Activated CD8-positive, alpha-beta memory T cell treated with anti-CD3 and anti-CD28 coated beads for 1 hour (primary cell): ENCODE measurements around the gene RPL29.
"Not testable (repeated sequence)": the region's sequence is repeated elsewhere in the genome, so short reads cannot be mapped to it uniquely, and the experiment has no call there.

Source experiments
- DNase-seq, 2 donors: peaks; one replicate each; pipeline ENCODE4 v3.0.0-alpha.2; 2020; ENCODE audit warnings: low read depth in 1 of 2; ENCODE audit errors: extremely low read depth in 1 of 2

Gene RPL29

DNA sequence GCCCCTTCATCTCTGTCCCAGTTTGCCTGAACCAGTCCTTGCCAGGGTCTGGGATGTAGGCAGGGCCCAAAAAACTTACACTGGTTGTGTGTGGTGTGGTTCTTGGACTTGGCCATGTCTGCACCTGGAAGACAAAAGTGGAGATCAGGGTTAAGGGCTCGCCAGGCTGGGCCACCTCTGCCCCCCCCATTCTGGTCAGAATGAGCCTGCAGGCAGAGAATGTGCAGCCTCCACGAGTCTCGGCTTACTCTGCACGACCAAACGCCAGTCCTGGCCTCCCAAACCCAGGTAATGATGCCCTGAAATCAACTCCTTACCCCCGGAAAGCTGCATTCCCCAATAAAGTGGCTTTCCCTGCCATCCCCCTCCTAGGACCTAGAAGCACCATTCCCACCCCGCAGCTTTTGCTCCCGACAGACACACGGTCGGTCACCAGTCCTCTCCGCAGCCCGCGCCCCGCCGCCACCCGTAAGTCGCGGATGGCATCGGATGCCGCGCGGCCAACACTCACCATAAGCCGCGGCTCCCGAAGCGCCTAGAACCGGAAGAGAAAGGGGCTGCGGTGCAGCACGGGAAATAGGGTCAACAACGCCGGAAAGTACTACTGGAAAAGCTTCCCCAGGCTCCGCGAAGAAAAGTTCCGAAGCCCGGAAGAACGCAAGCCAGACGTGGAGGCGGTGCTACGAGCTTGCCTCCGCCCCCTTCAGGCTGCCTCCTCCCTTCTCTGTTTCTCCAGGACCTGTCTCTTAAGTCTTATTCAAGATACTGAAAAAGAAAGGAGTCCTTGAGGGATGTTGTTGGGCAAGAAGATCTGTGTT is at the start of gene RPL29:
Gene RPL29, minus strand, starts transcription at position 550 of the 818 bp plus-strand sequence. Its CDS starts 434 bp downstream, at position 116.
- peak; percentile 75 to 79 for DNase-seq

DNA sequence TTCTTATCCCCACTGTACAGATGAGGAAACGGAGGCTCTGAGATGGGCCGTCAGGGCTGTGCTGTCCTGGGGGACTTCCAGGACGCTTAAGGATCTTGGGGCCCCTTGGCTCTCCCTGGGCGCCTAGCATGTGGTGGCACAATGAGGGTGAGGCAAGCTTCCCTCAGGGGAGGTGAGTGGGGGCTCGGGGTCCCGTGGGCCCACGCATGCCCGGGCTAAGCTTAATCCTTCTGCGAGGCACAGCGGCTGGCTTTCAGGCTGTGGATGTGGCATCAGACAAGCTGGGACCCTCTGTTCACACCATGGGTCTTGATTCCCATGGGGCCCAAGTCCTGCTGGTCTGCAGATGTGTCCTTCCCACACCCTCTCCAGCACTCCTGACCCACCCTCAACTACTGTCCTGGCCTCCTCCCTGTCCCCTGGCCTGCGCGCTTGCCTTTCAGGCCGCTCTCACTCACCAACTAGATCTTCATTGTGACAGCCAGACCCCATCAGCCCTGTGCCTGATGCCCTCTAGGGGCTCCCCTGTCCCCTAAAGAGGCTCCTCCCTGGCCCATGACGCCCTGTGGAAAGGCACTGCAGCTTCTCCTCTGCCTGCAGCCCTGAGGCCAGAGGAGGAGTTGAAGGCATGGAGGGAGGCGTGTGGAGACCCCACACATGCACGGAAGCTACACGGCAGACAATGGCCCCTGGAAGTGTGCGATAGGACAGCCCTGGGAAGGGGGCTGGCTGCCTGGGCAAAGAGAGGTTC is 49.3 kb upstream of the RPL29 start:
- DNase-seq = no peak

DNA sequence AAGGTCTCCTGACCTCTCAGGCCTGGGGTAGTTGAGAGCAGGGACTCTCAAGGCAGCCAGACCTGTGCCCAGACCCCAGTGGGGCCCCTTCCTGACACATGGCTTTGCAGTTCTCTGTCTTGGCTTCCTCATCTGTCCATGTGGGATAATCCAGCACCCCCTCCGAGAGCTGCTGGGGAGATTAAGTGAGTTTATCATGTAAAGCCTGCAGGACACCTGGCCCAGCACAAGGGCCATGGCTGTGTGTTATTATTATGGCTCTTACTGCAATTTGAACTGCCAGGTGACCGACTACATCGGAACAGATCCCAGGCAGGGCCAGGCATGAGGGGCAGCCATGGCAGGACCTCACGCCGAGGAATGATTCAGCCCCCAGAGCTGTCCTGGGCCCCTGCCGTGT is 48.1 kb upstream of the RPL29 start:
- DNase-seq = no peak

DNA sequence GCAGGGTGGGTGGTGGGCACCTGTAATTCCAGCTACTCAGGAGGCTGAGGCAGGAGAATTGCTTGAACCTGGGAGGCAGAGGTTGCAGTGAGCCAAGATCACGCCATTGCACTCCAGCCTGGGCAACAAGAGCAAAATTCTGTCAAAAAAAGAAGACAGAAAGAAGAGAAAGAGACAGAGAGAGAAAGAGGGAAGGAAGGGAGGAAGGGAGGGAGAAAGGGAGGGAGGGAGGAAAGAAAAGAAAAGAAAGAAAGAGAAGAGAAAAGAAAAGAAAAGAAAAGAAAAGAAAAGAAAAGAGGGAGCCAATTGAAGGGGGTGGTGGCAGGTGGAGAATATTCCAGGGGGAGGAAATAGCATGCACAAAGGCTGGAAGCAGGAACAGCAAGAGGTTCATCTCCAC is 47.3 kb upstream of the RPL29 start:
- DNase-seq = not testable (repeated sequence)

DNA sequence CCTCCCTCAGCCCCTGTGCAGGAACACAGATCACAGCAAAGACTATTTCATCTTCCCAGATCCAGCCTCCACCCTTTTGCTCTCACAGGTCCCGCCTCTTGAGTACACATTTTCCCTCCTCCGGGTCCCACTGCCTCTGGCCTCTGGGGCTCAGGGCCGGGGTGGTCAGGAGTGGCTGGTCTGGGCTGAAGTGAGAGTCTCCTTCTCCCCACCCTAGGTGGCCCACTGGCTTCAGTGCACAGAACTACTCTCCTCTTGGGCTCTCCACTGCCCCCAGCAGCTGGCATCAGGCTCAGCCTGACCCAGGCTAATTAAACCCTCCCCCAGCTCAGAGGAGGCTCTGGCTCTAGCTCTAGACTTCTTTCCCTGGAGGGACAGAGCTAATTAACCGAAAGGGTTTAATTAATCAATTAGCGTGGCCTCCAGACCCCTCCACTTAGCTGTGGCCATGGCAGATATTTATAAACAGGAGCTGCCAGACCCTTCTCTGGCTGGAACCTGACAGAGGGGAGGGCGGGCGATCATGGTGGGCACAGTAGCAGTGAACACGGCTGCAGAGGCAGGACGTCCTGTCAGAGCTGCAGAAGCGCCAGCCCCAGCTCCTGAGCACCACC is 45.5 kb upstream of the RPL29 start:
- no peak for DNase-seq

DNA sequence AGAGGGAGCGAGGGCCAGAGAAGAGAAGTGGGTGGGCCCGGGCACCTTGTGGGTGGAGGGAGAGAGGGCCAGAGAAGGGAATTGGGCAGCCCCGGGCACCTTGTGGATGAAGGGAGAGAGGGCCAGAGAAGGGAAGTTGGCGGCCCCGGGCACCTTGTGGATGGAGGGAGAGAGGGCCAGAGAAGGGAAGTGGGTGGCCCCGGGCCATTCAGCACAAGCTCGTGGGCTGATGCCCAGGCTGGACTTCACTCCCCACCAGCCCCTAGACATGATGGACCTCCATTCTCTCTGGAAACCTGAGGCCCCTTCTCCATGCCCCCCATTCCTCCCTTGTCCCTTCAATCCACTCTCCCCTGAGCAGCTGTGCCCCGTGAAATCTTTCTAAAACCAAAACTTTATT is 44.9 kb upstream of the RPL29 start:
- no peak for DNase-seq

DNA sequence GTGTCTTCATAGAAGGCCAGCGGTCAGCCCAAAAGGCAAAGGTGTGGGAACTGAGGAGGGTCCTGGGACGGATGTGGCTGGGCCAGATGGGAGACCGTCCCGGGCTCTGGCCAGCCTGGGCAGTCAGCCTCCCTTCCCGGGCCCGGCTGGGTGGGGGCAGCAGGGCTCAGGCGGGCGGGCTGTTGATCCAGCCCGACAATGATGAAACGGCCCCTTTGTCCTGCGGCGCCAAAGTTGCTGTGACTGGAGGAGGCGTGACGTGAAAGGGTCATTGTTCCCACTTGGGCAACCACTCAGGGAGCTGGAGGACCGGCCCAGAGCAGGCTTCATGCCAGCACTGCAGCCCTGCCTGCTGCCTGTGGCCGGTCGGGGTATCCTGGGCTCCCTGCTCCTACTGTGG is 44.2 kb upstream of the RPL29 start:
- DNase-seq = no peak

DNA sequence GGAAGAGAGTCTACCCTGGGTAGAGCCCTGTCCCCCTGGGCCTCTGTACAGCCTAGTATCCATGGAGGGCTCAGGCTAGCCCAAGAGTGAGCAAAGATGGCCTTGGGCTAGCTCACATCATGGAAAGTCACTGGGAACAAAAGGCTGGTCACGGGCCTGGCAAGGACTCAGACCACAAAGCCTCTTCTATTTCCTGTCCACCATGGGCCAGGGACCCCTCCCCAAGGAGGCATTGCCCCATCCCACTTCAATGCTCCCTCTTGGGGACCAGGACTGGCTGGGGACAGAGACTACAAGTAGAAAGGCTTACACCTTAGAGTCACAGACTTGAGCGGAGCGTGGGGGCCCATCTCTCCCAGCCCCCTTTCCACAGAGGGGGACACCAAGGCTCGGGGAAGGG is 43.7 kb upstream of the RPL29 start:
- no peak for DNase-seq

DNA sequence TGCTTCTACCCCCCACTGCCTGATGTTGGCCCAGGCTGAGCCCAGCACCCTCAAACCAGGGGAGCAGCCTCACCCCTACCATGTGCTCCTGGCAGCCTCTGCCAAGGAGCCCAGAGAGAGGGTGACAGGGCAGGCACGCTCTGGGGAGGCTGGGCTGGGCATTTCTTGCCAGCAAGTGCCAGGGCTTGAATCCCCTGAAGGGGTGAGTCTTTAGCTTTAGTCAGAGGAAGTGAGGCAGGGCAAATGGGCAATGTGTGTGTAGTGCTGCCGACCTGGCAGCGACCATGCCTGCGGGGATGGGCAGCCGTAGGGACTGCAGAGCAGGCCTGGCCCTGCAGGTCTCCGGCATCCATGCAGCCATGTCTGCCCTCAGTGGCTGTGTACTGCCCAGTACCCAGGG is 42.5 kb upstream of the RPL29 start:
- no peak for DNase-seq

DNA sequence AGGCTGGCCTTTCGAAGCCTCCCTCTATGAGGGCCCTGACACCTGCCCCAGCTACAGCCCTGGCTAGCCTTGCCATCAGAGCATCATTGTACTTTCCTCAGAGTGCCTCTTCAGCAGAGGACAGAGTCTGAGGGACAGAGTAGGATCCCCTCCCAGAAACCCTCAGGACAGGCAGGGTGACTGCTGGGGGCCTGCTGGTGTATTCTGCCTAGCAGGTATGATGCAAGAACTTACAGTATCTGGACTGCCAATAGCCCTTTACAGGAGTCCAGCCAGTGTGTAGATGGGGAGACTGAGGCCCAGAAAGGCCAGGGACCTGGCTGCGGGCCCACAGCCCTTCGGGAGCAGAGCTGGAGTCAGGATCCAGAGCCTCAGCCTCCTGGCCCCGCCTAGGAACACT is 41.6 kb upstream of the RPL29 start:
- DNase-seq = no peak

DNA sequence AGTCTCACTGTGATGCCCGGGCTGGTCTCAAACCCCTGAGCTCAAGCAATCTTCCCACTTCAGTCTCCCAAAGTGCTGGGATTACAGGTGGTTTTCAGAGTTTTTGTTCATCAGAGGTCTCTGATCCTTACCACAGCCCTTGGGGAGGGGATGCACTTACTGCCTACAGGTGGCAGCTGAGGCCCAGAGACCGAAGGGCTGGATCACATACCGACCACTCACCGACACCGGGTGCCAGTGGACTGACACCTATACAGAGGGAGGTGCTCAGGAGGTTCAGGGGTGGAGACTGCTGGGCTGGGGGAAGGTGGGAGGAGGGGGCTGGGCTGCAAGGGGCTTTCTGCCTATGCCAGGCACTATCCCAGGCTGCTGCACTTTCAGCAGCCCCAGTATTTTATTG is 41.1 kb upstream of the RPL29 start:
- no peak for DNase-seq

DNA sequence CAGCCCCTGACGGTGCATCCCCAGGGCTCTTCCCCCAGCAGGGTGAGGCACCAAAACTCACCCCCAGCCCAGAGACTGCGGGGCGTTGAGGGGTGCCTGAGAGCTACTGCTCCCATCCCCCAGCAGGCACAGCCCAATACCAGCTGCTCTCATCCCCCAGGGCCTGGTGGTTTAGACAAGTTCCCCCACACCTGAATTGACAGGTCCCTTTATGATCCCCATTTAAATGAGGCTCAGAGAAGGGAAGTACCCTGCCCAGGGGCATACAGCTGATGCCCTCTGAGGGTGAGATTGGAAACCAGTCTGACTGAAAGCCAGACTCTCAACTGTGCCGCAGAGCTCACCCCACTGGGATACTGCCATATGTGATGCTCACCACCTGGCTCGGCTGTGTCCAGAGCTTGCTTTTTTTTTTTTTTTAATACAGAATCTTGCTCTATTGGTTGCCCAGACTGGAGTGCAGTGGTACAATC is 40.6 kb upstream of the RPL29 start:
- DNase-seq = no peak

DNA sequence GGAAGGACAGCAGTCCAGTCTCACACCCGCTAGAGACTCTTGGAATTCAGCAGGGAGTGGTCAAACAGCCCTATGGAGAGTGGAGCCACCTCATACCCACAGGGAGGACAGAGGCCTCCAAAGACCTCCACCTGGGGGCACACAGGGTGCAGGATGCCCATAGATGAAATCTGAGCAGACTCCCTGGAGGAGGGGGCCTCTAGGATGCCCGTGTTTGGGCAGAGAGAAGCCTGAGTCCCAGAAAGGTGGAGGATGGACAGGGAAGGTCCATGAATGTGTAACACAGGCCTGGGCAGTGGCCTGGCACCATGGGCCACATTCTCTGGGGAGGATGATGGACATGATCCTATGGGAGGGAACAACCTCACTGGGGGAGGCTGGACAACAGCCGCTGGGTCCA is 39.0 kb upstream of the RPL29 start:
- DNase-seq = no peak

DNA sequence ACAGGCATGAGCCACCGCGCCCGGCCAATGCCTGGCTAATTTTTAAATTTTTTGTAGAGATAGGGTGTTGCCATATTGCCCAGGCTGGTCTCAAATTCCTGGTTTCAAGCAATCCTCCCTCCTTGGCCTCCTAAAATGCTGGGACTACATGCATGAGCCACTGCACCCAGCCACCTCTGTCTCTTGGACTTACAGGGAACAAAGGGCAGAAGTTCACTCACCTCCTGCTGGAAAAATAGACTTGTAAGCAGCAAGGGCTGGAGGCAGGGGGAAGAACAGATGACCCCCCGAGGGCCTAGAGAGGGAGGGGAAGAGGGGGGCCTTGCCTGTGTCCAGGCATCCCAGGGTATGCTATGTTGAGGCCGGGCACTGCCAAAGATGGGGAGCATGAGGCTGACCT is 38.5 kb upstream of the RPL29 start:
- no peak for DNase-seq

DNA sequence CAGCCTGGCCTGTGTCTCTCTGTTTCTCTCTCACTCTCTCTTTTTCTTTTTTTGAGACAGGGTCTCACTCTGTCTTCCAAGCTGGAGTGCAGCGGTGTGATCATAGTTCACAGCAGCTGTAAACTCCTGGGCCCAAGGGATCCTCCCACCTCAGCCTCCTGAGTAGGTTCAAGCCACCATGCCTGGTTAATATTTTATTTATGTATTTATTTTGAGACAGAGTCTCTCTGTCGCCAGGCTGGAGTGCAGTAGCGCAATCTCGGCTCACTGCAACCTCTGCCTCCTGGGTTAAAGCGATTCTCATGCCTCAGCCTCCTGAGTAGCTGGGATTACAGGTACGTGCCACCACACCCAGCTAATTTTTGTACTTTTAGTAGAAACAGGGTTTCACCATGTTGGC is 38.1 kb upstream of the RPL29 start:
- DNase-seq = not testable (repeated sequence)

DNA sequence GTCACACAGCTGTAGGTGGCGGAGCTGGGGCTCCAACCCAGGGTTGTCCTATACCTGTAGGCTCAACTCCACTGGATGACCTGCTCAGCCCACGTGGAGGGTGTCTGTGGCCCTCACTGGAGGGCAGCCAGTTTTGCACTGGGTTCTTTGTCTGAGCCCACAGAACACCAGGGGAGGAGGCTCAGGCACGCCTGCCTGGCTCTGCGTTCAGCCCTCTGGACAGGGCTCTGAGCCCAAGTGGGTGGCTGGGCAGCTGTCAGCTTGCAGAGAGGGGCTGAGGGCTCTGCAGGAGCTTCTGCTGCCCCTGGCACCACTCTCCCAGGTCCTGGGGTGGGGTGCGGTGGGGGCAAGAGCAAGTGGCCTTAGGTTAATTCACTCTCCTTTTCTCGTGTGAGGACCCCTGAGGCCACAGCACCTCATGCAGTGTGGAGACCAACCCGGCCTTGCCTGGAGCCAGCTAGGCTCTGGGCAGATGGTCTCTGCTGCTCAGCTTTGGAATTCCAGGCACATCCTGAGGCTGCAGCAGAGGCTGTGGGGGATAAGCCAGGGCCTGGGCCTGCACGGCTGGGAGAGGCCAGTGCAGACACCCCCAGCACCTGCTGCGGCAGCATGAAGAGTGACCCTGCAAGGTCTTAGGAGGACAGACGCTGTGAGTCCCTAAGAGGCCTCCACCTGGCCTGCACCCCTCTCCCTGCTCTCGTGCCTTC is 37.2 kb upstream of the RPL29 start:
- no peak for DNase-seq

DNA sequence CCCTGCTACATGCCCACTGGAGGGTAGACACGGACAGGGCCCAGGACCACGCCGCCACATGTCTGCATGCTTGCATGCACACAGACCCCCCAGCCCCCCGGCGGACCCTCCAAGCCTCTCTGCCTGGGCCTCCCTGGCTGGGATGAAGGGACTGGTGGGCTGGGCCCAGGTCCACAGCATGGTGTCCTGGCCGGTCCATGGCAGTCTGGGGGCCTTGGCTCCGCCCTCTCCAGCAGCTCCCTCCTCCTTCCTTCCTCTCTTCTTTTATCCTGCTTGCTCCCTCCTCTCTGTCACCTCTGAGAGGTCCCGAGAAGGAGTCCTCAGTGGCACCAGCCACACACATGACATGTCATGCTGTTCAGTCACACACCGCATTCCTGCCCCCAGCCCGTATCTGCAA is 36.2 kb upstream of the RPL29 start:
- DNase-seq = no peak

DNA sequence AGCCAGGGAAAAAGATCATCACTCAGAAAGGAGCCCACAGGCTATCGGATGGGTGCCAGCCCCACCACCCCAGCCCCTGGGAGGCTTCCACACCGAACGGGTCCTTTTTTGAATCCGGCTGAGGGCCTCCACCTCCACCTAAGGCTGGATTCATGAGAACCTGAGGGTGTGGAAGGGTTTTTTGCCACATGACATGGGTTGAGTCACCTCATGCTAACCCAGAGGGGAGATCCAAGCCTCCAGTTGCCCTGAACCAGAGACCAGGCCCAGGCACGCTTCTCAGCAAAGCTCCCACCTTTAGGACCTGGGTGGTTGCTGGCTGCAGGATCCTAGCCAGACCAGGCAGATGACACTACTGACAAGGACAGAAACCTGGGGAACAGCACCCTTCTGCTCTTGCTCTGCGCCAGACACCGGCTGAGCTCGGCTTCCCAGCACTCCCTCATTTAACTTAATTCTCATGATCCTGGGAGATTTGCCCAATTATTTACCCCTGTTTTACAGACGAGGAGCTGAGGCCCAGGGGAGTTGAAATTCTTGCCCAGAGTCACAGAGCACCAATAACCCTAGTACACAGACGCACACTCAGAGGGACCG is 35.1 kb upstream of the RPL29 start:
- no peak for DNase-seq

DNA sequence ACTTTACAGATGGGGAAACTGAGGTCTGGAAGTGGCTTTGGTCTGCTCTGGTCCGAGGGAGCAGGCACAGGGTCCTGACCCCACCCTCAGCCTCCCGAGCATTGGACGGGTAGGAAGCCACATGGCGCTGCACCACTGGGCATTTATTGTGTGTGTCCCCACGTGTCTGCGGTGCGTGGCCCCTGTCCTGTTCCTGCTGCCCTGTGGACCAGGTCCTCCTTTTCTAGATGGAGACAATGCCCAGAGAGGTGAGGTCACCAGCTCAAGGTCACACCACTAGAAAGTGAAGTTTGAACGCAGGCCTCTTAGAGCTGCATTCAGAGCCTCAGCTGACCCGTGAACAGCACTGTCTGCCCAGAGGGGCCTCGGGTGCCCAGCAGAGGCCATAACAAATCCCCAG is 33.8 kb upstream of the RPL29 start:
- no peak for DNase-seq

DNA sequence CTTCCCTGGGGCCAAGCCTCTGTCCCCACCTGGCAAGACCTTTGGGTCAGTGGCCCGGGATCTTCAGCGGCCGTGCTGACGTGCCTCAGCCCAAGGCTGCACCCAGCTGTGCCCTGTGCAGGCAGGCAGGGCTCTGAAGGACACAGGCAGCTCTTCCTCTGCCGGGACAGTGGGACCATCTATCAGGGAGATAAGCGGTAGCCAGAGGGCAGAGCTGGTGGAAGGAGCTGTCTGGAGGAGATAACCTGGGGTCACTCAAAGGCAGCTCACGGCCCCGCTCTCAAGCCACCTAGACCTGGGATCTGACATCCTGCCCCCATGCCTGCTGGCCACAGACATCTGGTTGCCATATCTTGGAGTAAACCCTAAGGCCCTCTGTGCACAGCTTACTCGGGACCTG is 33.4 kb upstream of the RPL29 start:
- no peak for DNase-seq

DNA sequence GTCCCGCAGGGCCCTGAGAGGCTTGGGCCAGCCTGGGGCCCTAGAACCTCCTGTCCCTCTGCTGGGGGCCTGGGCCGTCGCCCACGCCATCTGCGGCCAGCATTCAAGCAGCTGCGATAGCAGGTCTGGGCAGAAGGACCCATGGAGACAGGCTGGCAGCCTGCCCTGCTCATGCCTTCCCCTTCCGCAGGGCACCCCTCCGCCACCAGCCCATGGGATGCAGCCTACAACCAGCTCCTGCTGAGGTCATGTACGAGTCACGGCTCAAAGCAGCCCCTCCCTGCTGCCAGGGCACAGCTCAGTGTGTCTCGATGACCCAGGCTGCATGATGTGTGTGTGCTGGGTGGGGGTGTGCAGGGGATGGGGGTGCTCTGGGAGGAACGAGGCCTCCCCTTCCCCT is 32.9 kb upstream of the RPL29 start:
- no peak for DNase-seq
